ENCODE results near the gene HPF1.
A peak's percentile ranks its signal among the peaks of the same experiment; 100 is the strongest.
"Not testable (repeated sequence)": the region's sequence is repeated elsewhere in the genome, so short reads cannot be mapped to it uniquely, and the experiment has no call there.

Gene HPF1

DNA sequence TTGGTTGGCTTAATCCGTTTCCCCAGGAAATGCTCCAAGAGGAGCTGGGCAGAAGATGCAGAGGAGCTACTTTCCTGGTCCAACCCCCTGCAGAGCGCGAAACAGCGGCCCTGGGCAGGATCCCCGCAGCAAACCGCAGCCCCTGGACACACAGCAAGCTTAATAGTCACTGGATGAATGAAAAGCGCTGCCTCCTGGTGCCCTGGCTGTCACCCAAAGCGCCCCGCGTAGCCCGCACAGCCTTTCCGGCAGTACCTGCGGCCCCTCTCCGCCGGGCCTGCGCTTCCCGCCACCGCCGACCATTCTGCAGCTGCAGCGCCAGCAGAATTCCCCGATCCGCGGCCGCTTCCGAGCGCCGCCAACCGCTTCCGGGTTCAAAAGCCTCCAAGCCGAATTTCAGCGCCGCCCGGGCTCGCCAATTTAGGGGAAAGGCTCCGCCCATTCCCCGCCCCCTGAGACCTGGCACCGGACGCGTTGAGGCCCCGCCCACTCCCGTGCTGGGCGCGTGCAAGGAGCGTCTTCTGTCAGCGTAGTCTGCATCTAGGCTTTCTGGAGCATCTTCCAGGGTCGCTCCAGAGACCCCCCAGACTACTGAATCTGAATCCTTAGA is at the start of gene HPF1:
HPF1 (minus strand) TSS at position 370 of the 610 bp plus-strand sequence; CDS start at position 303, 67 bp downstream.
- H3K4me1 ChIP-seq (ENCODE audit: control insufficient read depth, insufficient read depth, low read length), result peaks cover 18% of the 10 kb centered on the region
- peak within 1 kb of the TSS; percentile 87 for H3K9ac ChIP-seq (ENCODE audit: low read depth, low read length)
- H3K4me3 ChIP-seq (ENCODE audit: low read depth, low read length), result peak within 1 kb of the TSS; percentile 94
- peak within 1 kb of the TSS; percentile 96 for H3K27ac ChIP-seq (ENCODE audit: low read depth, low read length)
- H3K36me3 ChIP-seq (ENCODE audit: control insufficient read depth, insufficient read depth, low read length), result peaks cover 9% of the 10 kb centered on the region
- H3K27me3 ChIP-seq (ENCODE audit: control insufficient read depth, insufficient read depth, low read length), result peaks cover 5% of the 10 kb centered on the region; the same call in 1 of the 2 replicates
- no peaks in the 10 kb centered on the region for H3K9me3 ChIP-seq (ENCODE audit: control insufficient read depth, insufficient read depth, low read length)

GRCh38 chr4:169806770-169807169 is 49.0 kb upstream of the HPF1 start:
- not testable (repeated sequence) for H3K9me3 ChIP-seq (ENCODE audit: control insufficient read depth, insufficient read depth, low read length); H3K9ac ChIP-seq (ENCODE audit: low read depth, low read length); H3K4me1 ChIP-seq (ENCODE audit: control insufficient read depth, insufficient read depth, low read length); H3K27me3 ChIP-seq (ENCODE audit: control insufficient read depth, insufficient read depth, low read length); H3K27ac ChIP-seq (ENCODE audit: low read depth, low read length); H3K36me3 ChIP-seq (ENCODE audit: control insufficient read depth, insufficient read depth, low read length); H3K4me3 ChIP-seq (ENCODE audit: low read depth, low read length)

GRCh38 chr4:169803413-169803812 is 45.7 kb upstream of the HPF1 start:
- H3K4me3 ChIP-seq (ENCODE audit: low read depth, low read length), result no peak overlapping the region

DNA sequence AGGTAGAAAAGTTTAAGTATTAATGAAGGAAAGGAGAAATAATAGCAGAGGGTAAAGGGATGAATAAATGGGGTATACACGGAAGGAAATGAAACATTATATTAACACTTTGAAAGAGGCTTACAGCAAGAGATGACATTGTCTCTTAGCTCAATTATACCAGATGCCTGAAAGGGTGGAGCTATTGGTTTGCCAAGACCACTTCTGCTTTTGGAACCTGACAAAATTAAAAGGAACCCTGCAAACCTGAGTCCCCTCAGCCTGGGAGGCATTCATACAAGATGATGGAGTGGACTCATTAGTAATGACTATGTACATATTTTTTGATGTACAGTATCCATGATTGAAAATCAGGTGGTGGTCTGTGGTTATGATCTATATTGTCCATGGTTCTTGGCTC is 45.1 kb upstream of the HPF1 start:
- Histone ChIP-seq H3K9me3 (ENCODE audit: control insufficient read depth, insufficient read depth, low read length) (peaks cover 6% of the 10 kb centered on the region; the same call in 1 of the 2 replicates), H3K9ac (ENCODE audit: low read depth, low read length) (no peak overlapping the region), H3K4me3 (ENCODE audit: low read depth, low read length) (no peak overlapping the region), H3K27ac (ENCODE audit: low read depth, low read length) (no peak overlapping the region), H3K27me3 (ENCODE audit: control insufficient read depth, insufficient read depth, low read length) (no peaks in the 10 kb centered on the region), H3K36me3 (ENCODE audit: control insufficient read depth, insufficient read depth, low read length) (no peaks in the 10 kb centered on the region), H3K4me1 (ENCODE audit: control insufficient read depth, insufficient read depth, low read length) (no peaks in the 10 kb centered on the region)

More at GRCh38 chr4:169803413-169803812, 45.7 kb upstream of the HPF1 start:
- H3K27ac ChIP-seq (ENCODE audit: low read depth, low read length), result no peak overlapping the region
- H3K27me3 ChIP-seq (ENCODE audit: control insufficient read depth, insufficient read depth, low read length), result no peaks in the 10 kb centered on the region
- H3K9ac ChIP-seq (ENCODE audit: low read depth, low read length), result no peak overlapping the region
- no peaks in the 10 kb centered on the region for H3K4me1 ChIP-seq (ENCODE audit: control insufficient read depth, insufficient read depth, low read length)
- H3K9me3 ChIP-seq (ENCODE audit: control insufficient read depth, insufficient read depth, low read length), result peaks cover 6% of the 10 kb centered on the region; the same call in 1 of the 2 replicates
- no peaks in the 10 kb centered on the region for H3K36me3 ChIP-seq (ENCODE audit: control insufficient read depth, insufficient read depth, low read length)

GRCh38 chr4:169800541-169800940 is 42.8 kb upstream of the HPF1 start:
- no peaks in the 10 kb centered on the region for H3K4me1 ChIP-seq (ENCODE audit: control insufficient read depth, insufficient read depth, low read length)
- H3K9me3 ChIP-seq (ENCODE audit: control insufficient read depth, insufficient read depth, low read length), result peaks cover 4% of the 10 kb centered on the region; the same call in 1 of the 2 replicates
- no peak overlapping the region for H3K4me3 ChIP-seq (ENCODE audit: low read depth, low read length)
- H3K36me3 ChIP-seq (ENCODE audit: control insufficient read depth, insufficient read depth, low read length), result no peaks in the 10 kb centered on the region
- no peaks in the 10 kb centered on the region for H3K27me3 ChIP-seq (ENCODE audit: control insufficient read depth, insufficient read depth, low read length)
- H3K9ac ChIP-seq (ENCODE audit: low read depth, low read length), result no peak overlapping the region
- H3K27ac ChIP-seq (ENCODE audit: low read depth, low read length), result no peak overlapping the region

- Histone ChIP-seq H3K4me1 (ENCODE audit: control insufficient read depth, insufficient read depth, low read length) (no peaks in the 10 kb centered on the region), H3K9me3 (ENCODE audit: control insufficient read depth, insufficient read depth, low read length) (no peaks in the 10 kb centered on the region), H3K4me3 (ENCODE audit: low read depth, low read length) (no peak overlapping the region), H3K36me3 (ENCODE audit: control insufficient read depth, insufficient read depth, low read length) (no peaks in the 10 kb centered on the region), H3K9ac (ENCODE audit: low read depth, low read length) (no peak overlapping the region), H3K27ac (ENCODE audit: low read depth, low read length) (no peak overlapping the region), H3K27me3 (ENCODE audit: control insufficient read depth, insufficient read depth, low read length) (no peaks in the 10 kb centered on the region)
Observed at GRCh38 chr4:169799260-169799659, 41.5 kb upstream of the HPF1 start.

DNA sequence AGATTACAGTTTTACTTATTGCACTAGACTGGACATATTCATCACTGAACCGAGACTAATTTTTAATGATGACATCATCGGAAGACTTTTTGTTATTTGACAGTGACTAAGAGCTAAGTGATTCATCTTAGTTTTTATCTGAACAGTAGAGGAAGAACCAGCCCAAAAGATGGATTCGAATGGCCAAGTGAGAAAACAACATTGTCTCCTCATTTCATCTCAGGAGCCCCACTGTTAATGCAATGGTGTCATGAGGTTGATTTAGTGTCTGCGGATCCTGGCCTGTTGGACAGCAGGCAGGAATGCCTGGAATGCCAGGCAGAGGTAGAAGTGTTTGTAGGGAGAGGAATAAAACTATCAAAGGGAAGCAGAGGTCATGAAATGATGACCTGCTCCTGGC is 37.8 kb upstream of the HPF1 start:
- H3K27ac ChIP-seq (ENCODE audit: low read depth, low read length), result no peak overlapping the region
- H3K4me1 ChIP-seq (ENCODE audit: control insufficient read depth, insufficient read depth, low read length), result no peaks in the 10 kb centered on the region
- no peak overlapping the region for H3K9ac ChIP-seq (ENCODE audit: low read depth, low read length)
- H3K36me3 ChIP-seq (ENCODE audit: control insufficient read depth, insufficient read depth, low read length), result no peaks in the 10 kb centered on the region
- H3K9me3 ChIP-seq (ENCODE audit: control insufficient read depth, insufficient read depth, low read length), result no peaks in the 10 kb centered on the region
- peaks cover 9% of the 10 kb centered on the region for H3K27me3 ChIP-seq (ENCODE audit: control insufficient read depth, insufficient read depth, low read length)
- no peak overlapping the region for H3K4me3 ChIP-seq (ENCODE audit: low read depth, low read length)

GRCh38 chr4:169791527-169792156 is 33.9 kb upstream of the HPF1 start:
- H3K4me3 ChIP-seq (ENCODE audit: low read depth, low read length), result peak overlapping the region; percentile 48
- H3K9me3 ChIP-seq (ENCODE audit: control insufficient read depth, insufficient read depth, low read length), result no peaks in the 10 kb centered on the region
- no peak overlapping the region for H3K27ac ChIP-seq (ENCODE audit: low read depth, low read length)
- H3K9ac ChIP-seq (ENCODE audit: low read depth, low read length), result no peak overlapping the region
- H3K36me3 ChIP-seq (ENCODE audit: control insufficient read depth, insufficient read depth, low read length), result no peaks in the 10 kb centered on the region
- no peaks in the 10 kb centered on the region for H3K4me1 ChIP-seq (ENCODE audit: control insufficient read depth, insufficient read depth, low read length)
- peaks cover 17% of the 10 kb centered on the region for H3K27me3 ChIP-seq (ENCODE audit: control insufficient read depth, insufficient read depth, low read length)

GRCh38 chr4:169791062-169791461 is 33.3 kb upstream of the HPF1 start:
- Histone ChIP-seq H3K9me3 (ENCODE audit: control insufficient read depth, insufficient read depth, low read length) (no peaks in the 10 kb centered on the region), H3K9ac (ENCODE audit: low read depth, low read length) (no peak overlapping the region), H3K4me1 (ENCODE audit: control insufficient read depth, insufficient read depth, low read length) (no peaks in the 10 kb centered on the region), H3K36me3 (ENCODE audit: control insufficient read depth, insufficient read depth, low read length) (no peaks in the 10 kb centered on the region), H3K4me3 (ENCODE audit: low read depth, low read length) (peak overlapping the region; percentile 48), H3K27ac (ENCODE audit: low read depth, low read length) (no peak overlapping the region), H3K27me3 (ENCODE audit: control insufficient read depth, insufficient read depth, low read length) (peaks cover 17% of the 10 kb centered on the region)

DNA sequence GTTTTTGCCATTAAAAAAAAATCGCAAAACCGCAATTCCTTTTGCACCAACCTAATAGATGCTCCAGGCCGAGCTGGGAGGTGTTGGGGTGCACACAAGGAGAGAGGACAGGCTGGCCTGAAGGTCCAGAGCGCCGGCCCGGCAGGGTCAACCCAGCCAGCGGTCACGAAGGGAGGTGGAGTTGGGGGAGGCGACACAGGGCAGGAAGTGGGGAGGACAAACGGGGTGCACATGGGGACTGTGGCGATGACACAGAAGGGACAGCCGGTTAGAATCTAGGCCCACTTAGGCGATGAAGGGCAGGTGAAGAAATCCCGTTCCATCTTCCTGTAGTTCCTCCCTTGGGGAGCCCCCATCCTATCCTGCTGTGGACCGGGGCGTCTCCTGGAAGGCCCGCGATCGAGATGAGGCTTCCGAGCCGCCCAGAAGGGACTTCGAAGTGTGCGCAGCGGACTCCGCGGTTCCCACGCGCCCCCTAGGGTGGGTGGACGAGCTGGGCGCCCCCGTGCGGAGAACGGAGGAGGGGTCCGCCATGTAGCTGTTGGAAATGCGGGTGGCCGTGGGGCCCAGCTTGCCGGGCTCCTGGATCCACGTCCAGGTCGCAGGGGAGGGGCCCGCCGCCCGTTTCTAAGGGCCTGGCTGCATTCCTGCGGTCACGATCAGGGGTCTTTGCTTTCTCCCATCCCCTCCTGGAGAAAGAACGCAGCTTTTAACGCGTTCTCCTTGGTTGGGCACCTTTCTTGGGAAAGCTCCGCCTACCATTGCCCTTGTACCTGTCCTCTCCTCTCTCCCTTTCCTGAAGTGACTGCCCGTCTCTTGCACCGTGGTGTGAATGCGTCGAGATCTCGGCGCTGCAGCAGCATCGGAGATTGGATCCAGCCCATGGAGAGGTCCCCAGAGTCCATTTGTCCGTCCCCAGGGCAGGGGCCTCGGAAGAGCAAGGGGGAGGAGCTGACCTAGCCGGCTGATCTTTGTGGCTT is 17.0 kb upstream of the HPF1 start:
- Histone ChIP-seq H3K27ac (ENCODE audit: low read depth, low read length) (no peak overlapping the region), H3K9me3 (ENCODE audit: control insufficient read depth, insufficient read depth, low read length) (no peaks in the 10 kb centered on the region), H3K36me3 (ENCODE audit: control insufficient read depth, insufficient read depth, low read length) (no peaks in the 10 kb centered on the region), H3K27me3 (ENCODE audit: control insufficient read depth, insufficient read depth, low read length) (no peaks in the 10 kb centered on the region), H3K9ac (ENCODE audit: low read depth, low read length) (no peak overlapping the region), H3K4me3 (ENCODE audit: low read depth, low read length) (peak overlapping the region; percentile 55), H3K4me1 (ENCODE audit: control insufficient read depth, insufficient read depth, low read length) (no peaks in the 10 kb centered on the region; the same call in 1 of the 2 replicates)

Measured in HUES48 (cell line).